GM12891 (cell line): ENCODE results near the gene SMTN.

ENCODE experiments used
- DNase-seq: peaks from one replicate; pipeline ENCODE4 v3.0.0; 2011; ENCODE audit warnings: low spot score; ENCODE audit not compliant: insufficient read length
- FAIRE-seq: peaks from 2 replicates; lab custom pipeline; 2011; peaks lifted over from hg19 to GRCh38; lab: Jason Lieb, UNC
- PAX5 ChIP-seq: IDR thresholded peaks from 2 replicates; pipeline ENCODE4 v1.6.1; 2011; ENCODE audit warnings: low read length, moderate library complexity, mild to moderate bottlenecking; ENCODE audit not compliant: insufficient read depth, severe bottlenecking
- POLR2A ChIP-seq: IDR thresholded peaks from 2 replicates; pipeline ENCODE4 v1.6.1; 2011; ENCODE audit warnings: low read depth, low read length, control low read depth
- POLR2AphosphoS5 ChIP-seq: IDR thresholded peaks from 2 replicates; pipeline ENCODE4 v1.6.1; 2011; ENCODE audit warnings: low read depth, low read length, control low read depth
- POU2F2 ChIP-seq: IDR thresholded peaks from 2 replicates; pipeline ENCODE4 v1.6.1; 2011; ENCODE audit warnings: low read depth, mild to moderate bottlenecking, control low read depth, low read length, moderate library complexity
- SPI1 ChIP-seq: IDR thresholded peaks from 2 replicates; pipeline ENCODE4 v1.6.1; 2011; ENCODE audit warnings: low read depth, low read length, control low read depth
- TAF1 ChIP-seq: IDR thresholded peaks from 2 replicates; pipeline ENCODE4 v1.6.1; 2011; ENCODE audit warnings: low read depth, low read length, control low read depth

The SMTN gene

GRCh38 chr22:31098632-31099110 is 17.6 kb downstream of the SMTN start:
- FAIRE-seq, result no peak
- DNase-seq, result no peak
- no peak for TF ChIP-seq POLR2A
- no peak for TF ChIP-seq TAF1
- TF ChIP-seq SPI1, result no peak
- no peak for TF ChIP-seq POU2F2
- no peak for TF ChIP-seq POLR2AphosphoS5
- no peak for TF ChIP-seq PAX5

- FAIRE-seq, result no peak
- DNase-seq, result no peak
- TF ChIP-seq POLR2AphosphoS5 (no peak), TAF1 (no peak), PAX5 (no peak), SPI1 (no peak), POU2F2 (no peak), POLR2A (no peak)
Observed at GRCh38 chr22:31099386-31099785, 18.3 kb downstream of the SMTN start.

GRCh38 chr22:31099841-31100761 is 19.0 kb downstream of the SMTN start:
- no peak for DNase-seq
- no peak for TF ChIP-seq POLR2A
- TF ChIP-seq SPI1, result no peak
- no peak for TF ChIP-seq POU2F2
- TF ChIP-seq POLR2AphosphoS5, result no peak
- no peak for TF ChIP-seq PAX5
- TF ChIP-seq TAF1, result no peak
- FAIRE-seq, result no peak

- TF ChIP-seq POLR2AphosphoS5 (no peak), SPI1 (no peak), POLR2A (no peak), PAX5 (no peak), POU2F2 (no peak), TAF1 (no peak)
- FAIRE-seq, result no peak
- no peak for DNase-seq
Observed at GRCh38 chr22:31100762-31101525, 19.8 kb downstream of the SMTN start.

GRCh38 chr22:31102441-31103081 is 21.4 kb downstream of the SMTN start:
- TF ChIP-seq POLR2AphosphoS5 (no peak), PAX5 (no peak), POU2F2 (no peak), SPI1 (no peak), TAF1 (no peak), POLR2A (no peak)
- DNase-seq (no peak), FAIRE-seq (no peak)

GRCh38 chr22:31103111-31103510 is 22.0 kb downstream of the SMTN start:
- TF ChIP-seq TAF1, result no peak
- TF ChIP-seq PAX5, result no peak
- no peak for TF ChIP-seq SPI1
- no peak for TF ChIP-seq POU2F2
- no peak for TF ChIP-seq POLR2A
- no peak for TF ChIP-seq POLR2AphosphoS5
- no peak for FAIRE-seq

GRCh38 chr22:31103899-31104694 is 23.0 kb downstream of the SMTN start:
- no peak for DNase-seq
- TF ChIP-seq TAF1, result no peak
- TF ChIP-seq PAX5, result no peak
- TF ChIP-seq POU2F2, result no peak
- no peak for TF ChIP-seq POLR2AphosphoS5
- TF ChIP-seq POLR2A, result no peak
- TF ChIP-seq SPI1, result no peak
- FAIRE-seq, result no peak

More at GRCh38 chr22:31103111-31103510, 22.0 kb downstream of the SMTN start:
- no peak for DNase-seq

GRCh38 chr22:31104869-31105268 is 23.8 kb downstream of the SMTN start:
- no peak for TF ChIP-seq SPI1
- TF ChIP-seq POLR2A, result no peak
- no peak for TF ChIP-seq POU2F2
- TF ChIP-seq PAX5, result no peak
- no peak for TF ChIP-seq POLR2AphosphoS5
- no peak for TF ChIP-seq TAF1
- no peak for FAIRE-seq
- DNase-seq, result no peak
